VCaP (cell line): ENCODE data around the gene PBX2.

ENCODE experiments used
- H3K27ac ChIP-seq: fragments of 450-650 bp; 2 replicates; pipeline ENCODE4 v1.5.1; 2017
- CTCF ChIP-seq: fragments of 450-650 bp; conservative IDR thresholded peaks from 2 replicates; pipeline ENCODE4 v1.5.1; 2017; ENCODE audit warnings: mild to moderate bottlenecking, moderate library complexity

The PBX2 gene

GRCh38 chr6:32177788-32178546 is 12.0 kb downstream of the PBX2 start, which contains the start of gene RNF5:
TSS of gene RNF5 (plus strand) at chr6:32178405. CDS start at chr6:32178512, 107 bp downstream.
- TF ChIP-seq CTCF = no peak
- H3K27ac ChIP-seq = peak within 1 kb of the TSS; percentile 92

GRCh38 chr6:32177183-32177787 is 12.7 kb downstream of the PBX2 start:
- TF ChIP-seq CTCF = no peak
- H3K27ac ChIP-seq = peak overlapping the region; percentile 92

GRCh38 chr6:32176476-32177182 is 13.4 kb downstream of the PBX2 start:
- no peak for TF ChIP-seq CTCF

GRCh38 chr6:32175711-32176475 is 14.1 kb downstream of the PBX2 start, which contains the start of gene AGPAT1:
TSS of gene AGPAT1 (minus strand) at chr6:32176084. CDS start at chr6:32171496, 4,588 bp downstream.
- H3K27ac ChIP-seq = peak within 1 kb of the TSS; percentile 92
- TF ChIP-seq CTCF = no peak

More at GRCh38 chr6:32176476-32177182, 13.4 kb downstream of the PBX2 start:
- H3K27ac ChIP-seq = peak overlapping the region; percentile 92

- H3K27ac ChIP-seq = peak overlapping the region; percentile 92; the same call in 1 of the 2 replicates
- TF ChIP-seq CTCF = no peak
Observed at GRCh38 chr6:32175322-32175710, 14.7 kb downstream of the PBX2 start.

- H3K27ac ChIP-seq = no peak overlapping the region
- no peak for TF ChIP-seq CTCF
Observed at GRCh38 chr6:32174416-32174815, 15.6 kb downstream of the PBX2 start.
